Fibroblast of the aortic adventitia (primary cell): ENCODE data around the gene DNAH9. TPM values are rescaled to one million over a fixed set of nuclear protein-coding genes. Genes with fewer than 3 reads are reported as not detected.

Experiments used
- DNase-seq: peaks from one replicate; pipeline ENCODE4 v3.0.0-alpha.2; 2010; ENCODE audit warnings: low read depth
- H3K4me3 ChIP-seq: 2 replicates; pipeline ENCODE4 v1.5.1; 2011; ENCODE audit warnings: low read depth, mild to moderate bottlenecking, control low read depth, low read length, moderate library complexity
- CTCF ChIP-seq: IDR thresholded peaks from 2 replicates; pipeline ENCODE4 v1.5.1; 2011; ENCODE audit warnings: mild to moderate bottlenecking, low read length, control low read depth, inconsistent platforms; ENCODE audit not compliant: insufficient read depth
- total RNA-seq: library from RNA; depleted of rRNA; stranded (reverse); fragments of >200 nt; gene quantifications from 2 replicates; pipeline ENCODE4 v1.2.3, GENCODE V29; 2012; ENCODE audit warnings: low replicate concordance

The DNAH9 gene
- total RNA-seq, 1 donor, result not detected

- H3K4me3 ChIP-seq, result no peak overlapping the region
- TF ChIP-seq CTCF, result no peak
- no peak for DNase-seq
These were observed 181.6 kb downstream of the DNAH9 start for GRCh38 chr17:11779892-11780291.

- no peak for TF ChIP-seq CTCF
- no peak for DNase-seq
- no peak overlapping the region for H3K4me3 ChIP-seq
These were observed 182.4 kb downstream of the DNAH9 start for GRCh38 chr17:11780621-11781020.

GRCh38 chr17:11786711-11787438 is 188.6 kb downstream of the DNAH9 start:
- no peak for DNase-seq
- no peak for TF ChIP-seq CTCF
- H3K4me3 ChIP-seq, result no peak overlapping the region

GRCh38 chr17:11795906-11796305 is 197.6 kb downstream of the DNAH9 start:
- TF ChIP-seq CTCF, result no peak
- DNase-seq, result no peak
- no peak overlapping the region for H3K4me3 ChIP-seq

GRCh38 chr17:11797803-11798202 is 199.5 kb downstream of the DNAH9 start:
- no peak overlapping the region for H3K4me3 ChIP-seq
- DNase-seq, result no peak

GRCh38 chr17:11803231-11803969 is 205.1 kb downstream of the DNAH9 start:
- TF ChIP-seq CTCF, result no peak
- no peak overlapping the region for H3K4me3 ChIP-seq
- no peak for DNase-seq

More at GRCh38 chr17:11797803-11798202, 199.5 kb downstream of the DNAH9 start:
- peak; percentile 8 for TF ChIP-seq CTCF
